ENCODE measurements around the gene SETBP1.

SETBP1 gene

GRCh38 chr18:44881461-44882162, 200.9 kb downstream of the SETBP1 start:
- DNase-seq (ENCODE audit: low spot score), result no peak
- no peak for TF ChIP-seq CTCF (IDR thresholded peaks at IDR 0.05; ENCODE audit: extremely low read depth, missing control alignments)

GRCh38 chr18:44882163-44882868, 201.6 kb downstream of the SETBP1 start:
- no peak for TF ChIP-seq CTCF (IDR thresholded peaks at IDR 0.05; ENCODE audit: extremely low read depth, missing control alignments)
- no peak for DNase-seq (ENCODE audit: low spot score)

GRCh38 chr18:44883671-44884070, 203.0 kb downstream of the SETBP1 start:
- no peak for TF ChIP-seq CTCF (IDR thresholded peaks at IDR 0.05; ENCODE audit: extremely low read depth, missing control alignments)
- DNase-seq (ENCODE audit: low spot score), result no peak

GRCh38 chr18:44884431-44884830, 203.7 kb downstream of the SETBP1 start:
- no peak for DNase-seq (ENCODE audit: low spot score)
- no peak for TF ChIP-seq CTCF (IDR thresholded peaks at IDR 0.05; ENCODE audit: extremely low read depth, missing control alignments)

- DNase-seq (ENCODE audit: low spot score), result no peak
- no peak for TF ChIP-seq CTCF (IDR thresholded peaks at IDR 0.05; ENCODE audit: extremely low read depth, missing control alignments)
Measured at GRCh38 chr18:44885507-44885906, 204.8 kb downstream of the SETBP1 start.

GRCh38 chr18:44887227-44887631, 206.5 kb downstream of the SETBP1 start:
- no peak for TF ChIP-seq CTCF (IDR thresholded peaks at IDR 0.05; ENCODE audit: extremely low read depth, missing control alignments)
- peak; percentile 51 for DNase-seq (ENCODE audit: low spot score)

- no peak for TF ChIP-seq CTCF (IDR thresholded peaks at IDR 0.05; ENCODE audit: extremely low read depth, missing control alignments)
- DNase-seq (ENCODE audit: low spot score), result no peak
Measured at GRCh38 chr18:44889111-44889510, 208.4 kb downstream of the SETBP1 start.

All from GM20000 (cell line).